Measurements from ENCODE around the gene LSM14B. TPM values are rescaled to one million over a fixed set of nuclear protein-coding genes. Genes with fewer than 3 reads are reported as not detected.

Gene LSM14B
- total RNA-seq, 3 donors from 2014 or later (not counting 1 experiment from before 2014, with no cell fraction given): 41.1 to 56.2 (median 47.3) TPM

GRCh38 chr20:62131560-62132320, 9.5 kb downstream of the LSM14B start:
- TF ChIP-seq CTCF (IDR thresholded peaks at IDR 0.05): no peak
- H3K36me3 Mint-ChIP-seq: peaks cover 22% of the 10 kb centered on the region

GRCh38 chr20:62132421-62132820, 10.1 kb downstream of the LSM14B start:
- 82% methylated on average over 7 of the region's 7 CpGs for WGBS (ENCODE audit: insufficient coverage)
- Mint-ChIP-seq H3K36me3 (peaks cover 21% of the 10 kb centered on the region), H3K27me3 (ENCODE audit: low read depth in 2 of 2) (no peaks in the 10 kb centered on the region), H3K4me3 (peak overlapping the region; percentile 63), H3K9me3 (no peaks in the 10 kb centered on the region), H3K4me1 (peaks cover 33 to 37% of the 10 kb centered on the region in 2 donors), H3K27ac (peak overlapping the region; percentile 74 to 84)
- Histone ChIP-seq H3K27me3 (ENCODE audit: control insufficient read depth, insufficient read depth, low read length) (no peaks in the 10 kb centered on the region), H3K4me1 (ENCODE audit: control insufficient read depth, insufficient read depth, low read length) (peaks cover 11% of the 10 kb centered on the region), H3K9me3 (ENCODE audit: control insufficient read depth, insufficient read depth, low read length) (no peaks in the 10 kb centered on the region), H3K27ac (ENCODE audit: low read length) (peak overlapping the region; percentile 2), H3K4me3 (ENCODE audit: low read length) (no peak overlapping the region), H3K36me3 (ENCODE audit: control insufficient read depth, insufficient read depth, low read length) (peaks cover 84% of the 10 kb centered on the region)
- intact Hi-C loops (cut with micrococcal nuclease): no loop called here
- ATAC-seq: no peak
- TF ChIP-seq CTCF (IDR thresholded peaks at IDR 0.05): no peak
- DNase-seq: no peak

More at GRCh38 chr20:62131560-62132320, 9.5 kb downstream of the LSM14B start:
- intact Hi-C loops (cut with micrococcal nuclease): no loop called here
- H3K27ac ChIP-seq (ENCODE audit: low read length): no peak overlapping the region
- Mint-ChIP-seq H3K9me3 (no peaks in the 10 kb centered on the region), H3K4me3 (peak overlapping the region; percentile 63), H3K27ac (peak overlapping the region; percentile 74 to 84), H3K27me3 (ENCODE audit: low read depth in 2 of 2) (no peaks in the 10 kb centered on the region), H3K4me1 (peaks cover 31 to 32% of the 10 kb centered on the region in 2 donors)
- no peaks in the 10 kb centered on the region for H3K27me3 ChIP-seq (ENCODE audit: control insufficient read depth, insufficient read depth, low read length)
- no peak overlapping the region for H3K4me3 ChIP-seq (ENCODE audit: low read length)
- H3K36me3 ChIP-seq (ENCODE audit: control insufficient read depth, insufficient read depth, low read length): peaks cover 85% of the 10 kb centered on the region
- no peaks in the 10 kb centered on the region for H3K9me3 ChIP-seq (ENCODE audit: control insufficient read depth, insufficient read depth, low read length)
- H3K4me1 ChIP-seq (ENCODE audit: control insufficient read depth, insufficient read depth, low read length): peaks cover 11% of the 10 kb centered on the region
- DNase-seq (no peak), ATAC-seq (no peak)
- WGBS (ENCODE audit: insufficient coverage): 96% methylated on average over 25 of the region's 25 CpGs

- DNase-seq: no peak
- intact Hi-C loops (cut with micrococcal nuclease): no loop called here
- H3K9me3 Mint-ChIP-seq: no peaks in the 10 kb centered on the region
- peaks cover 21% of the 10 kb centered on the region for H3K36me3 Mint-ChIP-seq
- H3K4me1 Mint-ChIP-seq: peaks cover 33 to 43% of the 10 kb centered on the region in 2 donors
- Histone ChIP-seq H3K4me3 (ENCODE audit: low read length) (no peak overlapping the region), H3K36me3 (ENCODE audit: control insufficient read depth, insufficient read depth, low read length) (peaks cover 84% of the 10 kb centered on the region), H3K27me3 (ENCODE audit: control insufficient read depth, insufficient read depth, low read length) (no peaks in the 10 kb centered on the region), H3K9me3 (ENCODE audit: control insufficient read depth, insufficient read depth, low read length) (no peaks in the 10 kb centered on the region), H3K4me1 (ENCODE audit: control insufficient read depth, insufficient read depth, low read length) (peaks cover 11% of the 10 kb centered on the region), H3K27ac (ENCODE audit: low read length) (peak overlapping the region; percentile 11)
- peak overlapping the region; percentile 65 to 84 for H3K27ac Mint-ChIP-seq
- no peak for ATAC-seq
- 69% methylated on average over 29 of the region's 29 CpGs for WGBS (ENCODE audit: insufficient coverage)
- H3K27me3 Mint-ChIP-seq (ENCODE audit: low read depth in 2 of 2): no peaks in the 10 kb centered on the region
- peak overlapping the region; percentile 21 for H3K4me3 Mint-ChIP-seq
- TF ChIP-seq CTCF (IDR thresholded peaks at IDR 0.05): no peak
Observed at GRCh38 chr20:62133051-62133845, 11.0 kb downstream of the LSM14B start.
